SIG-M5 treated with dmso at 0.1 percent for 504 hours (cell line): ENCODE measurements around the gene TIMMDC1.

ENCODE experiments used
- DNase-seq: peaks from one replicate; lab custom pipeline; 2025; ENCODE audit not compliant: unreplicated experiment; lab: John Stamatoyannopoulos, UW

TIMMDC1 gene

DNA sequence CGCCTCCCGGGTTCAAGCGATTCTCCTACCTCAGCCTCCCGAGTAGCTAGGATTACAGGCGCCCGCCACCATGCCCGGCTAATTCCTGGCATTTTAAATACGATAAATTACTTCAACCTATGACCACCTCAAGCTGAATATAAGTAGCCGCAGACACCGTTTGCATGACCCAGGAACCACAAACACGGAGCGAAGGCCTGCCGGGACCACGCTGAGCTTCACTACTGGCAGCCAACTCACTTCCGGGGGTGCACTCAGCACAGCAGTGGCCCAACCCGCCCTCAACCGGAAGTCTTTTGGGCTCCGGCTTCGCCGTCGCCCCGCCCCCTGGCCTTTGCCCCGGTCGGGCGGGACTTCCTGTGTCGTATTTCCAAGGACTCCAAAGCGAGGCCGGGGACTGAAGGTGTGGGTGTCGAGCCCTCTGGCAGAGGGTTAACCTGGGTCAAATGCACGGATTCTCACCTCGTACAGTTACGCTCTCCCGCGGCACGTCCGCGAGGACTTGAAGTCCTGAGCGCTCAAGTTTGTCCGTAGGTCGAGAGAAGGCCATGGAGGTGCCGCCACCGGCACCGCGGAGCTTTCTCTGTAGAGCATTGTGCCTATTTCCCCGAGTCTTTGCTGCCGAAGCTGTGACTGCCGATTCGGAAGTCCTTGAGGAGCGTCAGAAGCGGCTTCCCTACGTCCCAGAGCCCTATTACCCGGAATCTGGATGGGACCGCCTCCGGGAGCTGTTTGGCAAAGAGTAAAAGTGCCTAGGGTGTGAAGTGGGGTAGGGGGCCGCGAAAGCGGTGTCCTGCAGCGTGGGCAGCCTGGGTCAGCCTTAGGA, at the start of gene TIMMDC1:
Gene TIMMDC1, plus strand, starts transcription at position 362 of the 826 bp plus-strand sequence. Its CDS starts 187 bp downstream, at position 549.
- peak; percentile 98 for DNase-seq

DNA sequence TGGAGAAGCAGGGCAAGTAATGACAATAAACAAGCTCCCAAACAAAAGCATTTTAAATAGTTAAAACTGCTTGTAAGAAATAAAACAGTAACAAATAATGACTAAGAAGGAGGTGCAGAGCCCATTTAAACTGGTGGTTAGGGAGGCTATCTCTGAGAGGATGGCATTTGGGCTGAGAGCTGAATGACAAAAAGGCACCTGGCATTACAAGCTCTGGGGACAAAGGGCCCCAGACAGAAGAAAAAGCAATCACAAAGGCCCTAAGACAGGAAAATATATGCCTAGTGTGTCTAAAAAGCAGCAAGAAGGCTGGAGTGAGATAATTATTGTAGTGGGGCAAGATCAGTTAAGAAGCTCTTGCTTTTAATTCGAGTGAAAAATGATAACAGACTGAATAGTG, 44.5 kb upstream of the TIMMDC1 start:
- no peak for DNase-seq

- no peak for DNase-seq
These were observed 41.9 kb upstream of the TIMMDC1 start for GRCh38 chr3:119456469-119456868.

- peak; percentile 69 for DNase-seq
These were observed 41.1 kb upstream of the TIMMDC1 start for GRCh38 chr3:119457246-119457645.

GRCh38 chr3:119463171-119464169, 34.9 kb upstream of the TIMMDC1 start, which contains the start of gene TMEM39A:
TSS of gene TMEM39A (minus strand) at chr3:119463615. CDS start at chr3:119462074, 1,541 bp downstream.
- DNase-seq: peak; percentile 99

GRCh38 chr3:119468041-119468440, 30.3 kb upstream of the TIMMDC1 start:
- DNase-seq: peak; percentile 51

- DNase-seq: no peak
These were observed 28.7 kb upstream of the TIMMDC1 start for GRCh38 chr3:119469418-119470189.

DNA sequence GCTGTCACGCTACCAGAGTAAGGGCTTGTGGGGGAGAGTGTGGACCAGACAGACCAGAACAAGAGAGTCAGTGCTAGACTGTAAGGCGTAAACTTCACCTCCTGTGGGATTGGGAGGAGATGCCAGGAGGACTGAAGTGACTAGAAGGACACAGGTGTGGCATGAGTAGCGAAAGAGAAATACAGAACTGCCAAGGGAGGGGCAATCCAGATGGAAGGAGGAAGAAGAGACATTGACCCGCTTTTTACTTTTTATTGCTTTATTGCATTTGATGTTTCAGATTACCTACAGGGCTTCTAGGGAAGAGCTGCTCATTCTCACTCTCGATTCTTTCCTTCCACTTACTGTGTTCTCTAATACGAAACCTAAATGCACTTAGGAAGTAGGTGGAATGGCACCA, 27.5 kb upstream of the TIMMDC1 start:
- no peak for DNase-seq

- DNase-seq: no peak
These were observed 17.3 kb upstream of the TIMMDC1 start for GRCh38 chr3:119481079-119481478.

- no peak for DNase-seq
These were observed 15.2 kb upstream of the TIMMDC1 start for GRCh38 chr3:119483101-119483500.

GRCh38 chr3:119485563-119485962, 12.8 kb upstream of the TIMMDC1 start:
- DNase-seq: no peak

DNA sequence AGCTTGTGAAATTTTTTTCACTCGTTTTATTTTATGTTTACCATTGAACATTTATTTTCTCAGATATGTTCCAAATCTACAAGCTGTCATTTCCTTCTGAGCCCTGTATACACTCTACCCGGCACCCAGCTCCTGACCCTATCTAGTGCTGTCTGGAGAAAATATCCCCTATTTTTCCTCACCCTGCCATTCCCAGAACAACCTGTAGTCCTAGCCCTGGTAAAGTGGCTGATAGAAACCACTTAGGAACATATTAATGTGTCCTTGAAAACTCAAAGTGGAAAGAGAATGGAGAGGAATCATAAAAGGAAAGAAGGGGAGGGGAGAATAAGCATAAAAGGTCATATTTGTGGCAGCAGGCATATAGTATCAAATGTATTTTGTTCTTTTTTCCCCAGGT, 8.2 kb upstream of the TIMMDC1 start:
- DNase-seq: no peak

- DNase-seq: no peak
These were observed 6.2 kb upstream of the TIMMDC1 start for GRCh38 chr3:119492128-119492527.

DNA sequence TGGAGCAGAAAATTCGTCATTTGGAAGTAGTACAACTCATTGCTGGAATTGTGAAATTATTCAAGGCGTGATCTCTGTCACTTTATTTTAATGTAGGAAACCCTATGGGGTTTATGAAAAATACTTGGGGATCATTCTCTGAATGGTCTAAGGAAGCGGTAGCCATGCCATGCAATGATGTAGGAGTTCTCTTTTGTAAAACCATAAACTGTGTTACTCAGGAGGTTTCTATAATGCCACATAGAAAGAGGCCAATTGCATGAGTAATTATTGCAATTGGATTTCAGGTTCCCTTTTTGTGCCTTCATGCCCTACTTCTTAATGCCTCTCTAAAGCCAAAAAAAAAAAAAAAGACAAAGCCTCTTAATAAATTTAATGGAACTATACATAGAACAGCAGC, 5.5 kb upstream of the TIMMDC1 start:
- DNase-seq: no peak

DNA sequence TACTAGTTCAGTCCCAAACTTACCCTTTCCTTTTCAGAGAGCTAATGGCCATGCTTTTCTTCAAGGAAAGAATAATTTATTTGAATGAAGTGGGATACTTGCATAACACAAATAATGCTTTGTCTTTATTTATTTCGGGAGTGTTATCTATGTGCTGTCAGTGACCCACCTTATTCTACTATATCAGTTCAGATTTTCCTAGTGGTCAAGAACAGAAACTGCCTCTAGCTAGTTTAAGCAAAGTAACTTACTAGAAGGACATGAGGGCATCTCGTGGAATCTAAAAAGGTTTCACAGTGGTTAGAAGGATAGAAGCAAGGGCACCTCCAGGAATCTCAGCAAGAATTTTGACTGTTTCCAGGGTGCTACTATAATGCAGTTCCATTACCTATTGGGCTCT, 3.8 kb upstream of the TIMMDC1 start:
- DNase-seq: no peak

DNA sequence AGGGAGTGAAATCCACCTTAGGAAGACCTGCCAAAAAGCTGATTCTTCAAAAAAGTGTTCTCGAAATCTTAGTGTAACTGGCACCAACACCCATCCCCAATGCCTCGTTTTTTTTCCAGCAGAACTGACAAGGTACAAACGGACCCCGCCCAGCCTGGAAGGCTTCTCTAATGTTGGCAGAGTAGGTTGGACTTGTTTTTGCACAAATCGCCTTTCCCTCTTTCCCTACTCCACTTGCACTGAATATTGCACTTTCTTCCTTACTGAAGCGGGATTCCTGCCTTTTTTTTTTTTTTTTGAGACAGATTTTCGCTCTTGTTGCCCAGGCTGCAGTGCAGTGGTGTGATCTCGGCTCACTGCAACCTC, 544 bp upstream of the TIMMDC1 start:
- no peak for DNase-seq

- no peak for DNase-seq
These were observed 1.9 kb downstream of the TIMMDC1 start for GRCh38 chr3:119500265-119500664.

- no peak for DNase-seq
These were observed 2.6 kb downstream of the TIMMDC1 start for GRCh38 chr3:119500901-119501300.

- DNase-seq: no peak
These were observed 8.3 kb downstream of the TIMMDC1 start for GRCh38 chr3:119506631-119507030.

DNA sequence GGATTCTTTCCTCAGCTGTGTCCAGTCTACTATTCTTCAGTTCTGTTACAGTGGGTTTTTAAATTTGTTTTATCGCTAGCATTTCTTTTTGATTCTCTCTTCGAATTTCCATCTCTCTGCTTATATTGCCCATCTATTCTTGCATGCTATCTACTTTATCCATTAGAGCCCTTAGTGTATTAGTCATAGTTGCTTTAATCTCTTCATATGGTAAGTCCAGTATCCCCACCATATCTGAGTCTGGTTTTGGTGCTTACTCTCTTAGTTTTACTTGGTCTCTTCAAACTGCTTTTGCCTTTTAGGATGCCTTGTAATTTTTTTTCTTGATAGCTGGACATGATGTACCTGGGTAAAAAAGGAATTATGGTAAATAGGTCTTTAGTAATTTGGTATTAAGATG, 9.1 kb downstream of the TIMMDC1 start:
- DNase-seq: no peak
